ENCODE results near the gene TNNI3. TPM values are rescaled to one million over a fixed set of nuclear protein-coding genes. Genes with fewer than 3 reads are reported as not detected.

TNNI3 gene
- total and polyA plus RNA-seq, 9 of the 15 experiments (the other 6 are each of a cell fraction or from before 2014, with no cell fraction given): 4.7 to 158 (median 42.0) TPM

GRCh38 chr19:55156202-55157063 is 1.1 kb downstream of the TNNI3 start (continued):
- peak; percentile 44; the same call in 1 of the 2 replicates for TF ChIP-seq MGA (IDR thresholded peaks at IDR 0.05)
- no peak for TF ChIP-seq ZNF518B (CRISPR knock-in tag; IDR thresholded peaks at IDR 0.05)
- peak; percentile 81 for TF ChIP-seq PKNOX1 (IDR thresholded peaks at IDR 0.05)
- no peak for TF ChIP-seq ZNF165 (CRISPR knock-in tag; IDR thresholded peaks at IDR 0.05; ENCODE audit: borderline replicate concordance)
- no peak for TF ChIP-seq ZBED1 (IDR thresholded peaks at IDR 0.05)
- TF ChIP-seq MTA1 (IDR thresholded peaks at IDR 0.05; ENCODE audit: borderline replicate concordance): no peak
- TF ChIP-seq TRIM24 (IDR thresholded peaks at IDR 0.05): no peak
- 0 out of 2 replicates have a peak, but pooled peaks have one; percentile 18 for TF ChIP-seq ATF7 (IDR thresholded peaks at IDR 0.05)
- no peak for TF ChIP-seq GABPA (tag; conservative IDR thresholded peaks at IDR 0.05; ENCODE audit: low read depth)
